HG03520 (cell line): ENCODE data around the gene NUDT16L1.
"Not testable (repeated sequence)": the region's sequence is repeated elsewhere in the genome, so short reads cannot be mapped to it uniquely, and the experiment has no call there.

Source experiments
- ATAC-seq: cut with Tn5 transposase; IDR thresholded peaks from one replicate; pipeline ENCODE4 v1.9.1; 2021; ENCODE audit warnings: mild to moderate bottlenecking, moderate library complexity; ENCODE audit not compliant: unreplicated experiment

Gene NUDT16L1

DNA sequence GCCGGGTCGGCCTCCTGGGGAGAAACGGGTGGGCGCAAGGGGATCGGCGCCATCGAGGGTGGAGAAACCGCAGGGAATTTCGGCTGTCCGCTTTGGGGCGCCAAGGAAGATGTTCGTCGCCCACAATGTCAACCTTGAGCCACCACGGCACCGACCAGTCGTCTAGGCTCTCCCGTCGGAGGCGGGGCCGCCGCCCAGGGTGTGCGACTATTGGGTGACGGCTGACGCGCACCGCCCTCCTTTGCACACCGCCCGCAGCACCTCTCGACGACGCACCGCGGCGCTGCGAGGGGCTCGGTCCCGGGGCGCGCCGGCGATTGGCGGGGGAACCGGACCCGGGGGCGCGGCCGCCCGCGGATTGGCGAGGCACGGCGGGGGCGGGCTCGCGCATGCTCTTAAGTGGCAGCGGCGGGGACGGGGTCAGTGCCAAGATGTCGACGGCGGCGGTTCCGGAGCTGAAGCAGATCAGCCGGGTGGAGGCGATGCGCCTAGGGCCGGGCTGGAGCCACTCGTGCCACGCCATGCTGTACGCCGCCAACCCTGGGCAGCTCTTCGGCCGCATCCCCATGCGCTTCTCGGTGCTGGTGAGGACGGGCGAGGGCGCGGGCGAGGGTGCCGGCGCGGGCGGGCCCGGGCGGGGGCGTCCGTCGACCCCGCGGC is at the start of gene NUDT16L1:
Gene NUDT16L1, plus strand, starts transcription at position 267 of the 660 bp plus-strand sequence. Its CDS starts 165 bp downstream, at position 432.
- ATAC-seq: peak; percentile 91

DNA sequence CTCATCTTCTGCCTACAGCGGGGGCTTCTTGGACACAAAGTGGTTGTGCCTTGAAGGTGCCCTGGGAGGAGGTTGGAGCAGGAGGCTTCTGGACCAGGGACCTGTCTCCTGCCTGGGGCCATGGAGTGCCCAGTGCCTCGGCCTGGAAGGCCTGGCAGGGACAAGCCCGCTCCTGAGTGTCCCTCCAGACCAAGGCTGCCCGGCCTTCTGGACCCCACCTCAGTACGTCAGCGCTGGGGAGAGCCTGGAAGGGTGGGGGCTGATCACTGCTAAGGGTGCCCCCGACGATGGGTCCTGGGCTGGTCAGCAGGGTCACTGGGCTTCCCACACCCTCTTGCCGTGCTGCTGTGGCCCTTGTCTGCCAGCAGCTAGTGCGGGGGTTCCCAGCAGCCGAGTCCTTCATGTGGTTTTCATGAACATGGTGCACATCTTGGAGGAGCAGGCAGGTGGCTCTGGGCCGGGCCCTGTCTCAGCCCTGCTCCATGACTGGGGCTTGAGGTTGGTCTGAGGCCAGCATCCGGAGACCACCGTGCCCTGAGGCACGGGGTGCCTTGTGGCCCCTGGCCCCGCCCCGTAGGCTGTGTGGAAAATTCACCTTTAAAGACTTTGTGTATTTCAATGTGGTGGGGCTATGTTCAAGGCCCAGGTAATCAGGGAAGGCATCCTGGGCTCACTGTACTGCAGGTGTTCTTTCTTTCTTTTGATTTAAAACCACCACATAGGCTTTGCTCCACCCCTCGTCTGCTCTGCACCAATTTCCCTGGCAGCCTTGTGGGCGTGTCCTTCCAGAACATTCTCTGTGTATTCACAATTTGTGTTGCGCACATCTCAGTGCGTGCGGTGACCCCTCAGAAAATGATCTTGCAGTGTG is 46.4 kb upstream of the NUDT16L1 start:
- ATAC-seq: no peak

DNA sequence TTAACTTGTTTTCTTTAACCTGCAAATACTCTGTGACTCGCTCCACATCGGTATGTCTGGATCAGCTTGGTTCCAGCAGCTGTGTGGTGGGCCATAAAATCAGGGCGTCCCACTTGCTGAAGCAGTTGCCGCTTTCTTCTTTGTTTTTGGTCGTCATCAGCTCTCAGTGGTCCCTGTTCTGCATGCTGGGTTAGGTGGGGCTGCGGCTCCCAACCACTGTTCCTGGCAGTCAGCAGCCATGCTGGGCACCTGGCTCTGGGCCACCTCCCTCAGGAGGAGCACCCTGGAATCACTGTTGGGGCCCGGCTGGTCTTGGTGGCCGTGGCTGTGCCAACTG is 45.8 kb upstream of the NUDT16L1 start:
- no peak for ATAC-seq

DNA sequence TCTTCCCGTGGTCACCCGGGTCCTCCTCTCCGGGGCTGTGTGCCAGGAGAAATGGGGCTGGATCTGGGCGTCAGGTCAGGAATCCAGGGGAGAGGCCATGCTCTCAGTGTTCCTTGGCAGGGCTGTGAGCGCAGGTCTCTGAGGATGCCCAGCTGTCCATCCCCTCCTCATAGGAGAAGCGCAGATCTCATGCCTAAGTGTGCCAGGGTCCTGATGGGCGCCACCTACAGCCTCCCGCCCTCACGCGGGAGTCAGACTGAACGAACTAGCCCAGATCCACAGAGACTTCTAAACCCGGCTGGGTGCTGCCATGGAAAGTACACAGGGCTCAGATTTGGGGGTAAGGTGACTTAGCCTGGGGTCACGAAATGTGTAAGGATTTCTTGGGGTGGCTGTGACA is 44.4 kb upstream of the NUDT16L1 start:
- no peak for ATAC-seq

DNA sequence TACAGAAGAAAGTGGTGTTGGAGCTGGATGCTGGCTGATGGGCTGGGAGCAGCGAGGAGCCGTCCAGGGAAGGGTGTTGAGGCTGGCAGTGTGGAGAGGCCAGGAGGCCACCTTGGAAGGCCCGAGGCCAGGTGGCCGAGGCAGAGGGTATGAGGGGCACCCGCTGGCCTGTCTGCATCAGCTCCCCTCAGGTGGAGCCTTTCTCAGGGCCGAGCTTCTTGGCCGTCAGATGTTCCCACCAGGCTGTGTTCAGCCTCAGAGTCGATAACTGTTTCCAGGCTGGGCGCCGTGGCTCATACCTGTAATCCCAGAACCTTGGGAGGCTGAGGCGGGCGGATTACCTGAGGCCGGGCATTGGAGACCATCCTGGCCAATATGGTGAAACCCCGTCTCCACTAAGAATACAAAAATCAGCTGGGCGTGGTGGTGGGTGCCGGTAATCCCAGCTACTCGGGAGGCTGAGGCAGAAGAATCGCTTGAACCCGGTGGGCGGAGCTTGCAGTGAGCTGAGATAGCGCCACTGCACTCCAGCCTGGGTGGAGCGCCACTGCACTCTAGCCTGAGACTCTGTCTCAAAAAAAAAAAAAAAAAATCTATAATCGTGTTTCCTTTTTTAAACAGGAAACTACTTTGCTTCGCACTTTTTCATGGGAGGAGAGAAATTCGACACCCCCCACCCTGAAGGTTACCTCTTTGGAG is 43.5 kb upstream of the NUDT16L1 start:
- ATAC-seq: no peak

DNA sequence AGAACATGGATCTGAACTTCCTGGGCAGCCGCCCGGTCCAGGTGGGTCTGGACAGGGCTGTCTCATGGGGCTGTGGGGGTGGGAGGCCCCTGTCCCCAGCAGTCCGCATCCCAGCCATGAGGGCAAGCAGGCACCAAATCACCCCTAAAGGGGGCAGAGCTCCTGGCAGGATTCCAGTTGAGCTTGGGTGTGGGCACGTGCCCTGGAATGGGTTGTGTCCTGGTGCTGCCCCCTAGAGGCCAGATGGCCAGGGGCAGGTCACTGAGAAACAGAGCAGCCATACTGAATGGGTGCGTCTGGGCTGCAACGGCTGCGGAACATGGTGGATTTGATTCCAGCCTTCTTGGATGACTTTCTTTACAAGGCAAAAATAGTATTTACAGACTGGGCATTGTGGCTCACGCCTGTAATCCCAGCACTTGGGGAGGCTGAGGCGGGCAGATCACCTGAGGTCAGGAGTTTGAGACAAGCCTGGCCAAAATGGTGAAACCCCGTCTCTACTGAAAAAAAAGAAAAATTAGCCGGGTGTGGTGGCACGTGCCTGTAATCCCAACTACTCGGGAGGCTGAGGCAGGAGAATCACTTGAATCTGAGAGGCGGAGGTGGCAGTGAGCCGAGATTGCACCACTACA is 42.8 kb upstream of the NUDT16L1 start:
- not testable (repeated sequence) for ATAC-seq

DNA sequence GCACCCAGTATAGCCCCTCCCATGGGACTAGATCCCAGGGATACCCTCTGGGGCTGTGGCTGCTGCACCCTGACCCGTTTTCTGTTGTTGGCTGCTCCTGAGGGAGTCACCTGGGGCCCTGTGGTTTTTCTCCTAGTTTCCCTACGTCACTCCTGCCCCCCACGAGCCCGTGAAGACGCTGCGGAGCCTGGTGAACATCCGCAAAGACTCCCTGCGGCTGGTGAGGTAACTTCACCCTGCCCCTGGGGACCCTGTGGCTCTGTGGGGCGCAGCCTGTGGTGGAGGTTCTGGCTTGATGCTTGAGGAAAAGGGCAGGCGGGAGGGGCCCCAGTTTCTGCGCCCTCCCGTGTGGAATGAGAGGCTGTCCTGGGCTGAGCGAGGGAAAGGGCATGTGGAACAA is 41.5 kb upstream of the NUDT16L1 start:
- ATAC-seq: no peak

DNA sequence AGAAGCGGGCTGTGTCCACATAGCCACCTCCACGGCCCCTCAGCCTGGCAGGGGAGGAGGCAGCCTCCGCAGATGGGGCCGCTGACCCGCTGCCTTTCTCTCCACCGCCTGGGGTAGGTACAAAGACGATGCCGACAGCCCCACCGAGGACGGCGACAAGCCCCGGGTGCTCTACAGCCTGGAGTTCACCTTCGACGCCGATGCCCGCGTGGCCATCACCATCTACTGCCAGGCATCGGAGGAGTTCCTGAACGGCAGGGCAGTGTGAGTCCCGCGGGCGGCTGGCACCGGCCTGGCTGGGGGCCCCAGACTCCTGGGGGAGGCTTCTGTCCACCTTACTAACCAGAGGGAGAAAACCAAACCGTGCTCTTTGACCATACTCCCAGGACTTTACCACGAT is 40.8 kb upstream of the NUDT16L1 start:
- ATAC-seq: no peak

DNA sequence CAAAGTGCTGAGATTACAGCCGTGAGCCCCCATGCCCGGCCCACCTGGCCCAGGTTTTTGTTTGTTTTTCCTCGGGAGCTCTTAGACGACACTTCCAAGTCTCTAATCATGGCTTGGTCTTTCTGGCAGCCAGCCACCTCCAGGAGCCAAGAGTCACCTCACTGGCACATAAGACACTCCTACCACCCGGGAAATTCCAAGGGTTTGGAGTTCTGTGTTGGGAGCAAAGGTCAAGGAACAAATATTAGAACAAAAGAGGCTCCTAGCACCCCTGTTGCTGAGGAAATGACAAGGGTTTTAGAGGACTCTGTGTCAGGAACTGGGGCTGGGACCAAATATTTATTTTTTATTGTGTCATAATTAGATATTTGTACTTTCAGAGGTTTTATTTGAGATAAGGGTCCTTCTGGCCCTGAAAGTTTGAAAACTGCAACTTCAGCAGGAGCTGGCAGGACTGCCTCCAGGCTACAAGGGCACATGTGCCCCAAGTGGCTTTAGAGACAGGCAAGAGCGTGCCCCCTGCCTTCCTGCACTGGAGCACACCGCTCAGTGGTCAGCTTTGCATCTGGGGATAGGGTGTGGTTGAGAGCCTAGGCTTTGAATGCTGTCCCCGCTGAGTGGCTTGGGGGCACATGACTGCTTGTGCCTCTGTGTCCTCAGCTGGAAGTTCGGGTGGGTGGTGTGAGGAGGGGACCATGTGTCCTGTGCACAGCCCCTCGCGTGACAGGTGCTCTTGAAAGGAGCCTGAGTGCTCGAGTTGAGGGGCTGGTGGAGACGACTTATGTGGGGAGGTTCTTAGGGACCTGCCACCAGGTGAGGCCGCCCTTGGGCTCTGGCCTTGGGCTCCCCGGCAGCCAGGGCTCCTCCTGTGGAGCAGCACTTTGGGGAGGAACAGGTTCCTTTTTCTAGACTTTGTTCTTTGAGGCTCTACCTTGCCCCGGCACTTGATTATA is 39.1 kb upstream of the NUDT16L1 start:
- ATAC-seq: no peak

DNA sequence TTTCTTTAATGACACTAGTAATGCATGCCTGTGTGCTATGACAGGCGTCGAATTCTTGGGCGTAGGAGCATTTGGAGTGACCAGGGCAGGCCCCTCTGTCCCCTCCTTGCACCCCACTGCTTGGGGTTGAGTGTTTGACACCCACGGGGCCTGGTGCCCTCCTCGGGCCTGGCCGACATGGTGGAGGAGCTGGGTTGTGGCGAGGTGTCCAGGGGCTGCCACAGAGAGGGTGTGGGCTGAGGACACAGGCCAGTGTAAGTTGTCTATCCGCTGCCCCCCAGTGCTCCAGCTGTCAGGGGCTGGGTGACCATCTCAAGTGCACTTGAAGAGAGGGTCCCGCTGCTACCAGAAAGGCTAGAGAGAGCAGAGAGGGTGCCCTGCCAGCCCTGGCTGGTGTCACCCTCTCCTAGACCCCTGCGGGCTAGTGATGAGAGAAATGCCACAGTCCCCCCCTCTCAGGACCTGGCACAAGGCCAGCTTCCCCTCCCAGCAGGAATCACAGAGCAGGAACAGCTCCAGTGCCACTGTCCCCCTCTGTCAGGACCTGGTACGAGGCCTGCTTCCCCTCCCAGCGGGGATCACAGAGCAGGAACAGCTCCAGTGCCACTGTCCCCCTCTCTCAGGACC is 38.3 kb upstream of the NUDT16L1 start:
- ATAC-seq: no peak

DNA sequence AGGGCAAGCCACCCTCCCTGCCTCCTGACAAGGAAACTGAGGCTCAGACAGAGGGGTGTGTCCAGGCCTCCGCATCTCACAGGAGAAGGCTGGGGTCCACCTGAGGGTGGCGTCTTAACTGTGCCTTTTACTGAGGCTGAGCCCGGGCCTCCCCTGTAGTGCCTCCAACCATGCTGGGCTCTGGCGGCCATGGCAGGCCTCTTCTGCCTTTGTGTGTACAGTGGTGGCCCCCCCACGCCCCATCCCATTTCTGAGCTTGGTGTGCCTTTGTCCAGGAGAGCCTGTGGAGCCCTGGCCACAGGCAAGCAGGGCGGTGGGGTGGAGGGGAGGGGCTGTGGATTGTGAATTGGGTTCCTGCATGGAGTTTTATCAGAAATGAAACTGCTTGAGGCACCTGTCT is 37.6 kb upstream of the NUDT16L1 start:
- ATAC-seq: no peak

DNA sequence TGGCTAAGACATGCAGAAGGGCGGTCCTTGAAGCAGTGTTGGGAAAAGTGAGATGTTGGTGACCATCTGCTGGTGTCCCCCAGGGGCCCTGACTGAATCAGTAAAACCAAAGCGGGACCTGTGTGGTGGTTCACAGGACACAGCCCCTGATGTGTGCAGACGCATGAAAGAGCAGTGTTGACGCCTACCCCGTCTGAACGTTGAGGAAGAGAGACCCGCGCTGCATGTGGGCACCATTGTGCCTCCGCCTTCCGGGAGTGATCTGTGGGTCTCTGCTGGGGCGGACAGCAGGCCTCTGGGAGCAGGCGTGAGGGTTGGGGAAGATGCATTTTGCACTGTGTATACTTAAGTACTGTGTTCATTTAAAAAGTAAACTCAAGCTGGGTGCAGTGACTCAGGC is 37.1 kb upstream of the NUDT16L1 start:
- no peak for ATAC-seq

DNA sequence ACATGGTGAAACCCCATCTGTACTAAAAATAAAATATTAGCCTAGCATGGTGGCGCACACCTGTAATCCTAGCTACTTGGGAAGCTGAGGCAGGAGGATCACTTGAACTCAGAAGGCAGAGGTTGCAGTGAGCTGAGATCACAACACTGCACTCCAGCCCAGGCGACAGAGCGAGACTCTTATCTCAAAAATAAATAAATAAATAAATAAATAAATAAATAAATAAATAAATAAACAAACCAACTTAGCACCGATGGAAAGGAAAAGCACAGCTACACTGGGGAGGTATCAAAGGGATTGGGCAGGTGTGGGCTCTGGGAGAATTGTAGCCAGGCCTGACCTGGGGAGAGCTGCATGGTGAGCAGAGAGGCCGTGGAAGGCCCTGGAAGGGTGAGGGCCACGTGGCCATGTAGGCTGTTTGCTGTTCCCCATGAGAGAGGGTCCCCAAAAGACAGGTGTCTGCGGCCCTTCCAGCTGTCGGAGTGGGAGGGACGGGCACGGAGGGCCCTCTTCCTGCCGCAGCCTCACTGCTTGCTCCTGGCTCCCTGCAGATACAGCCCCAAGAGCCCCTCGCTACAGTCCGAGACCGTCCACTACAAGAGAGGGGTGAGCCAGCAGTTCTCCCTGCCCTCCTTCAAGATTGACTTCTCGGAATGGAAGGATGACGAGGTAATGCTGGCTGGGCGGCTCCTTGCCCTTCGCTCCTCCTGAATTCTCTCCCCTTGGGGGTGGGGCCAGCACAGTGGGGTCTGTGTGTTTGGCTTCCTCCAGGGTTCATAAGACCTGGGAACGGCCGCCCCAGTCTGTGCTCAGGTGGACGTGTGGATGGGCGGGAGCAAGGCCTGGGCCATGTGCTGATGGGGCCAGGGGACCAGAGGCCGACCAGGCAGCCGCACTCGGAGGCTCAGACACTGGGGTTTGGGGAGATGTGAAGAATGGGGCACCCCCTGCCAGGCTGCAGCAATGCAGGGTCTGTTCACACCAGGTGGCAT is 36.4 kb upstream of the NUDT16L1 start:
- no peak for ATAC-seq

DNA sequence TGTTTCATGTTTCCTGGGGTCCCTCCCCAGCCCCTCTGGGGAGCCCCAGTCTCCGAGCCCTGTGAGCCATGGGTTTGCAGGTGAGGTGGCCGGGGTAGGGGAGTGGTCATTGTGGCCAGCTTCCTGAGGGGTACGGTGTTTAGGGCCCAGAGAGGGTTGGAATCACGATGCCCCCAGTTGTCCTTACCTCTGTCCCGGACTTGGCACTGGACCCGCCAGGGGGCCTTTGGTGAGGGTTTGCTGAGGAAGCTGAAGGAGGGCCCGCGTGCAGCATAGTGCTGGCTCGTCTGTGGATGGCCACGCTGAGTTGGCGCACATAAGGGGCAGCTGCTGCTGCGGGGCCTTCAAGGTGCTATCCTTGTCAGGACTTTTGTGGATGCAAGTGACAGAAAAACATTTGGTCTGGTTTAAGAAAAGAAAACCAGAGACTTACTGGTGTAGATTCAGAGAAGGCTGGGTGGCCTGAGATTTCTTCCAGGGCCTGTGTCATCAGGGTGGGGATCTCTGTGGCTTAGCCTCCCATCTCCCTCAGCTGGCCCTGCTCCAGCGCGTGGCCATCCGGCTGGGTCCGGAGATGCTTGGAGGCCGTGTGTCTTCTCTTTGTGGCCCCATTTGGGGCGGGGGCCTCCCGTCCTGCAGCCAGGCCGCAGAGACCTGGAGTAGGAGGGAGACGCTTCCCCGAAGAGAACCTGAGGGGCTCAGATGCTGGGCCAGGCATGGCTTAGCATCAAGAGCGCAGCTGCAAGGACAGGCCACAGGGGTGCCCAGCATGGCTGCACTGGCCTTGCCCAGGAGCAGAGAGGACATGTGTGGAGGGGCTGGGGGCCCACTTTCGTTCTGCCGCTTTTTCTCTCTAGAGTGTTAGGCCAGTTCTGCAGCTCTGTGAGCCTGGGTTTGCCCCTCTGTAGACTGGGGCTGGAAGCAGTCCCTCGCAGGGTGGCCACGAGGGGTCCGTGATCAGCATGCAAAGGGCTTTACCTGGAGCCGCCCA is 33.7 kb upstream of the NUDT16L1 start:
- no peak for ATAC-seq

DNA sequence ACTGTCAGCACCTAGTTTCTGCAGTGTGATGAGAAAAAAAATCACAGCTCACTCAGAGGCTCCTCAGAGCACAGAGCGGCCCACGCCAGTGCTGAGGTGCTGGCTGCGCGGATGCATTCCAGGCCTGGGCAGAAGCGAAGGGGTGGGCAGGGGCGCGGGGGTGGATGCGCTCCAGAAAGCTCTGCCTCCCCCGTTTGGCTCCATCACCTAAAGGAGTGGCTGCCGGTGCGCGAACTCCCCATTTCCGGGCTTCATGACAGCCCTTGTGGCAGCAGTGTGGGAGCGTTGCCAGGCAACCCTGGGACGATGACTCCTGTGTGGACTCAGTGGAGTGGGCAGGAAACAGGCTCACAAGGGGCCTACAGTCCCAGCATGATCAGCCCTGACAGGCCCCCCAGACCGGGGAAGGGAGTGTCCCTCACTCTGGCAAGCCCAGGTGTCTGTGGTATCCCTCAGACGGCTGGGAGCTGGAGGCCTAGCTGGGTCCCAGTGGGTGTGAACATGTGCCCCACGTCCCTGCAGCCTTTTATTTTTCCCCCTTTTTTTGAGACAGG is 32.8 kb upstream of the NUDT16L1 start:
- ATAC-seq: no peak

DNA sequence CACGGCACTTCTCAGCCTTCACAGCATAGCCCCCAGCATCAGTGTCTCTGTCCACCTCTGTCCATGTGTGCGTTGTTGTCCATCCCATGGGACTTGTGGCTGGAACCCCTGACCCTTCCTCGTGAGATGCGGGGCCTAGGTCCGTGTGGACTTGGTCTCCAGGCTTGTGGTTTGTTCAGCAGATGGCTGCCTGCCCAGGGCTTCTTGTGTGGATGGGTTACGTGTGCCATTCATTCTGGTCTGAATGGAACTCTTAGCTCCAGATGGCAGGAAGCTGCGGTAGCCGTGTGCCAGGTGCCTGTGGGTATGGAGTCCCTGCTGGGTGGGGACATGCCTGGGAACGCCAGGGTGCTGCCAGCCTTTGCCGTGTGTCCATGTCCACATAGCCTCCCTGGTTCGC is 31.7 kb upstream of the NUDT16L1 start:
- ATAC-seq: no peak

DNA sequence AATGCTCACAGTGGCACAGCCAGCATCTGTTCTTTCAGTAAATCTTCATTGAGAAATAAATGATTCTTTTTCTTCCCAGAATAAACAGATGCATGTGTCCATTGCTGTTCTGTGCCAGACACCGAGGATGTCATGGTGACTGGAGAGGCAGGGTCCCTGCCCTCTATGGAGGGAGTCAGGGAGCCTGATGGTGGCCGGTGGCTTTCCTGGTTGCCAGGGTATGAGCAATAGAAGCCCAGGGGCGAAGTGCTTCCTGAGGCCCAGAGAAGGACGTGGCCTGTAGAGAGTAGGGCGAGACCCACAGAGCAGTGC is 29.9 kb upstream of the NUDT16L1 start:
- ATAC-seq: no peak
